Activated B cell treated with CpG ODN at 0.5 μM for 24 hours (primary cell): ENCODE measurements around the gene WDR5. TPM values are rescaled to one million over a fixed set of nuclear protein-coding genes. Genes with fewer than 3 reads are reported as not detected.

Experiments
- ATAC-seq: fragments of 200-7000 bp; cut with Tn5 transposase; one replicate; pipeline ENCODE4 v1.10.0; 2021; ENCODE audit warnings: low read depth, mild to moderate bottlenecking, moderate library complexity
- CTCF ChIA-PET: fragments of 350-600 bp; sonication (Branson Sonifier 250); formaldehyde crosslinking; loops from one replicate; lab custom pipeline; 2021; ENCODE audit warnings: antibody characterized with exemption; lab: Charles Lee
- POLR2A ChIA-PET: fragments of 350-600 bp; sonication (Branson Sonifier 250); formaldehyde crosslinking; loops from one replicate; lab custom pipeline; 2021; ENCODE audit warnings: antibody characterized with exemption; lab: Charles Lee
- DNase-seq: peaks from one replicate; pipeline ENCODE4 v3.0.0; 2022
- H3K27ac Mint-ChIP-seq: one replicate; pipeline ENCODE4 v1.8.0; 2020; ENCODE audit warnings: mixed read lengths
- H3K27me3 Mint-ChIP-seq: one replicate; pipeline ENCODE4 v1.8.0; 2021; ENCODE audit warnings: mixed read lengths
- H3K36me3 Mint-ChIP-seq: one replicate; pipeline ENCODE4 v1.8.0; 2021; ENCODE audit warnings: low read depth, mixed read lengths
- H3K4me1 Mint-ChIP-seq: one replicate; pipeline ENCODE4 v1.8.0; 2021; ENCODE audit warnings: mixed read lengths
- H3K4me3 Mint-ChIP-seq: one replicate; pipeline ENCODE4 v1.8.0; 2020; ENCODE audit warnings: mild to moderate bottlenecking, mixed read lengths
- H3K9me3 Mint-ChIP-seq: one replicate; pipeline ENCODE4 v1.8.0; 2020; ENCODE audit warnings: mixed read lengths
- intact Hi-C: fragments of 100-400 bp; cut with micrococcal nuclease; formaldehyde crosslinking; loops from one replicate; pipeline ENCODE4 v1.15.1; 2024
- total RNA-seq: library from RNA; stranded (reverse); gene quantifications from 2 replicates; pipeline ENCODE4 v1.2.3, GENCODE V29; 2022
- TF ChIP-seq, protein P1 (sequence below): fragments of 200-600 bp; IDR thresholded peaks from one replicate; pipeline ENCODE4 v1.8.0; 2022; ENCODE audit warnings: antibody characterized with exemption, mild to moderate bottlenecking

The WDR5 gene
- total RNA-seq, 1 donor from 2014 or later, result 22.4 TPM

- no peak overlapping the region for H3K27ac Mint-ChIP-seq
- H3K4me3 Mint-ChIP-seq, result no peak overlapping the region
- ChIA-PET CTCF (no interaction called here), POLR2A (no interaction called here)
- TF ChIP-seq, protein P1, sequence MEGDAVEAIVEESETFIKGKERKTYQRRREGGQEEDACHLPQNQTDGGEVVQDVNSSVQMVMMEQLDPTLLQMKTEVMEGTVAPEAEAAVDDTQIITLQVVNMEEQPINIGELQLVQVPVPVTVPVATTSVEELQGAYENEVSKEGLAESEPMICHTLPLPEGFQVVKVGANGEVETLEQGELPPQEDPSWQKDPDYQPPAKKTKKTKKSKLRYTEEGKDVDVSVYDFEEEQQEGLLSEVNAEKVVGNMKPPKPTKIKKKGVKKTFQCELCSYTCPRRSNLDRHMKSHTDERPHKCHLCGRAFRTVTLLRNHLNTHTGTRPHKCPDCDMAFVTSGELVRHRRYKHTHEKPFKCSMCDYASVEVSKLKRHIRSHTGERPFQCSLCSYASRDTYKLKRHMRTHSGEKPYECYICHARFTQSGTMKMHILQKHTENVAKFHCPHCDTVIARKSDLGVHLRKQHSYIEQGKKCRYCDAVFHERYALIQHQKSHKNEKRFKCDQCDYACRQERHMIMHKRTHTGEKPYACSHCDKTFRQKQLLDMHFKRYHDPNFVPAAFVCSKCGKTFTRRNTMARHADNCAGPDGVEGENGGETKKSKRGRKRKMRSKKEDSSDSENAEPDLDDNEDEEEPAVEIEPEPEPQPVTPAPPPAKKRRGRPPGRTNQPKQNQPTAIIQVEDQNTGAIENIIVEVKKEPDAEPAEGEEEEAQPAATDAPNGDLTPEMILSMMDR, result no peak
- H3K4me1 Mint-ChIP-seq, result peaks cover 1% of the 10 kb centered on the region
- H3K36me3 Mint-ChIP-seq, result peaks cover 63% of the 10 kb centered on the region
- ATAC-seq (no peak), DNase-seq (no peak)
- no peaks in the 10 kb centered on the region for H3K27me3 Mint-ChIP-seq
- no peaks in the 10 kb centered on the region for H3K9me3 Mint-ChIP-seq
- intact Hi-C loops, result no loop called here
Observed at GRCh38 chr9:134157378-134157885, 21.6 kb downstream of the WDR5 start.

- H3K4me3 Mint-ChIP-seq, result no peak overlapping the region
Observed at GRCh38 chr9:134158242-134158641, 22.4 kb downstream of the WDR5 start.

DNA sequence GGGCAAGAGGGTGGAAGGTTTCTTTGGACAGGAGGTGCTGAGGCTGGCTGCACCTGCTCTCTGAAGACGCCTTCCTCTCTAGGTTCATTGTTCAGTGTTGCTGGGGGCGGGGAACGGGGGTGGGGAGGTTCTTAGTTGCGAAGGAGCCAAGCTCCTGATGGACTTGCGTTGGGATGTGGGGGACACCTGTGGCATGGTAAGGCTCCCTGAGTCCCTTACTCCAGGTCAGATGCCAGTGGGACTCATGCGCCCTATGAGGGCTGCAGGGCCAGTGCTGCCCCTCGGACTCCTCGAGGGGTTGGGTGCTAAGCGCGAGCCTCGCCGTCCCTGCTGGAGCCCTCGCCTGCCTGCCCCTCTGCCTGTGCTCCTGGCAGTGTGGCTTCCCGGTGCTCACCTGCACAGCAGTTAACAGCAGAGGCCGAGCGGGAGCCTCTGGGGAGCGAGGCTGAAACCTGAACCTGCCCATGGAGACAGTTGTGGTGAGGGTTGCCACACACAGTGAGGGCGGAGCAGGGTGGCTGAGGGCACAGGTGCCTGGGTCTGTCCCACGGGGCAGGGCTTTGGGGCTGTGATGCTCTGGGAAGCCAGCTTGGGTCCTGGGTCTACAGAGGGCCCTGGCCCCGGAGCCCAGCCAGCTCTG is 23.0 kb downstream of the WDR5 start:
- Mint-ChIP-seq H3K27ac (no peak overlapping the region), H3K27me3 (no peaks in the 10 kb centered on the region), H3K4me3 (no peak overlapping the region), H3K4me1 (peaks cover 4% of the 10 kb centered on the region), H3K36me3 (peaks cover 56% of the 10 kb centered on the region), H3K9me3 (no peaks in the 10 kb centered on the region)
- no peak for ATAC-seq
- ChIA-PET POLR2A (no interaction called here), CTCF (no interaction called here)
- DNase-seq, result no peak
- intact Hi-C loops, result no loop called here
- TF ChIP-seq, protein P1, result no peak

More at GRCh38 chr9:134158242-134158641, 22.4 kb downstream of the WDR5 start:
- CTCF ChIA-PET, result no interaction called here
- TF ChIP-seq, protein P1, result no peak
- H3K9me3 Mint-ChIP-seq, result no peaks in the 10 kb centered on the region
- H3K27me3 Mint-ChIP-seq, result no peaks in the 10 kb centered on the region
- H3K27ac Mint-ChIP-seq, result no peak overlapping the region
- intact Hi-C loops, result no loop called here
- H3K4me1 Mint-ChIP-seq, result peaks cover 1% of the 10 kb centered on the region
- no peak for DNase-seq
- peaks cover 56% of the 10 kb centered on the region for H3K36me3 Mint-ChIP-seq
- no peak for ATAC-seq
- POLR2A ChIA-PET, result no interaction called here

DNA sequence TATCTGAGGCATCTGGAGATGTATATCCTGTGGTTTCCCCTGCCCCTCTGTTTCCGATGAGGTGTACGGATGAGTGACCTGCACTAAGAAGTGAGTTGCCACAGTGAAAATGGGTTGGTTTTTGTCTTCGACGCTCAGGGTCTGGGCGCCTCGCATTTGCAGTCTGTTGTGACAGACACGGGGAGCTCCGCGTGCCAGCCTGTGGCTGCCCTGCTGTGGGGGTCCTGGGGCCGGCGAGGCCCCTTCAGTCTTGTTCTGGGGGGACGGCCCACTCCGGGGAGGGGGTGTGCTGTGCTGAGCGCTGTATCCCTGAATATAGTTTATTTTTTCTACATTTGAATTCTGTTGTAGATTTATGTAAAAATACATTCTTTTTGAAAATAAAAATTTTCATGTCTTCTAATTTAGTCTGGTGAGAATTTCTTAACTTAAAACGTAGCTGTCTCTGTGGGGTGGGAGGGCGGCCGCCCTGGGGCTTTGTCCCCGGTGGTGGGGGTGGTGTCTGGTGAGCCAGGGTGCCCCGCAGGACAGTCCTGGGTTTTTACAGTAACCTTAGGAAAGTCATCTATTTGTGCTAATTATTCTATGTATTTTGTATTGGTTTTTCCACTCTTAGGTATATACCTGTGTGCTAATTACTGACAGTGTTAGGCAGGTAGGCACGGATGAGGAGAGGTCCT is 23.8 kb downstream of the WDR5 start:
- no peaks in the 10 kb centered on the region for H3K9me3 Mint-ChIP-seq
- CTCF ChIA-PET, result no interaction called here
- intact Hi-C loops, result loop anchor here (5.0 to 10.0 kb wide), 2 partner anchors 775 to 1127 kb away; partner anchors contain the start of gene GTF3C5
- DNase-seq (no peak), ATAC-seq (no peak)
- no peaks in the 10 kb centered on the region for H3K27me3 Mint-ChIP-seq
- POLR2A ChIA-PET, result interaction anchor here (0.8 kb wide), 1 partner anchor 109 kb away, joined by 5 read pairs; no protein-coding TSS in a partner anchor
- TF ChIP-seq, protein P1, result no peak
- no peak overlapping the region for H3K4me3 Mint-ChIP-seq
- peaks cover 49% of the 10 kb centered on the region for H3K36me3 Mint-ChIP-seq
- H3K4me1 Mint-ChIP-seq, result peaks cover 4% of the 10 kb centered on the region
- no peak overlapping the region for H3K27ac Mint-ChIP-seq

DNA sequence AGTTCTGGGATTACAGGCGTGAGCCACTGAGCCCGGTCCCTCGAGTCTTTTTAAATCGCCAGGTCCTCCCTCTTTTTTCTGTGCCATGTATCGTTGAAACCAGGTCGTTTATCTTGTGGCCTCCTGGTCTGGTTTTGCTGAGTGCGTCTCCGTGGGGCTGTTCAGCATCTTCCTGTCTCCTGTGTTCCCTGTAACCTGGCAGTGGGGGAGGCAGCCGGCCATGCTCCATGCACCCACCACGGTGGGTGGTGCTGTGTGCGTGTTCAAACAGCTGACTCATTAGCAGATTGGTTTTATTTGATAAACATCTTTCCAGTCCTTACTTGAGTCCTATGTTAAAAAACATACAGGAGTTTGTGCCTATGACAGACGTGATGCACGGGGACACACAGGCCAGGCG is 25.8 kb downstream of the WDR5 start:
- intact Hi-C loops, result loop anchor here (2.0 to 10.0 kb wide), 3 partner anchors 379 to 1129 kb away; partner anchors contain the start of gene GTF3C5
- TF ChIP-seq, protein P1, result no peak
- Mint-ChIP-seq H3K36me3 (peaks cover 32% of the 10 kb centered on the region), H3K4me3 (peak overlapping the region; percentile 57), H3K27me3 (no peaks in the 10 kb centered on the region), H3K27ac (no peak overlapping the region), H3K4me1 (peaks cover 9% of the 10 kb centered on the region), H3K9me3 (no peaks in the 10 kb centered on the region)
- DNase-seq (no peak), ATAC-seq (no peak)
- POLR2A ChIA-PET, result no interaction called here
- CTCF ChIA-PET, result no interaction called here
